Middle frontal gyrus (tissue), 1 donor: Measurements from ENCODE around the gene SUCLG2.
"Not testable (repeated sequence)": the region's sequence is repeated elsewhere in the genome, so short reads cannot be mapped to it uniquely, and the experiment has no call there.

ENCODE experiments used
- DNase-seq: peaks from one replicate; pipeline ENCODE4 v3.0.0-alpha.2; 2015; ENCODE audit warnings: low spot score; ENCODE audit errors: extremely low spot score

Gene SUCLG2

DNA sequence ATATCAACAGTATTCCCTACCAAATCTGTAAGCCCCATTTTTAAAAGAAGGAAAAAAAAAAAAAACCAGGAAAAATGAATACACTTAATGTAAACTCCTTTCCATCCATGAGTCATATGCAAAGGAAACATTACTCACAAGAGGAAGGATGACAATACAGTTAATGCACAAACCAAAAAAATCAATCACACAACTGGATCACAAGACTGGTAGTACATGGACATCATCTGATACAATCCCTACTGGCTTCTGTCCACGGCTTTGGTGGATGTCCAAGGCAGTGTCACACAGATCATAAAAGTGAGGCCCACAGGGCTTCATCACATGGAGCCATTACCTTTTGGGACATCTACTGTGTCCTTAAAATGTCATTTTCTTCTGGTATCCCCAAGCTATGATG, 44.0 kb downstream of the SUCLG2 start:
- DNase-seq, result no peak

DNA sequence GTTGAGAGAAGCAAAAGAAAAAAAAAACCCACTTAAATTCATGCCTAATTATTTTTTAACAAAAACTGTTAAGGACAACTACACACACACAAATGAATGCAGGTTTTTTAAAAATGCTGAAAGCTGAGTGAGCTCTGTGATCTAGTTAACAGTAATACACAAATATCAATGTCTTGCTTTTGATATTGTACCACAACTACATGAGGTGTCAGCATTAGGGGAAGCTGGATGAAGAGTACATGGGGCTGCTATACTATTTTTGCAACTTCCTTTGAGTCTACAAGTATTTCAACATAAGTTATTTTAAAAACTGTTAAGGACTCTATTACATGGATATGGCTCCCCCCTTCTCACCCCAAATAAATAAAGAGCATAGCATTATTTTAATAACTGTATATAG, 44.7 kb downstream of the SUCLG2 start:
- no peak for DNase-seq

DNA sequence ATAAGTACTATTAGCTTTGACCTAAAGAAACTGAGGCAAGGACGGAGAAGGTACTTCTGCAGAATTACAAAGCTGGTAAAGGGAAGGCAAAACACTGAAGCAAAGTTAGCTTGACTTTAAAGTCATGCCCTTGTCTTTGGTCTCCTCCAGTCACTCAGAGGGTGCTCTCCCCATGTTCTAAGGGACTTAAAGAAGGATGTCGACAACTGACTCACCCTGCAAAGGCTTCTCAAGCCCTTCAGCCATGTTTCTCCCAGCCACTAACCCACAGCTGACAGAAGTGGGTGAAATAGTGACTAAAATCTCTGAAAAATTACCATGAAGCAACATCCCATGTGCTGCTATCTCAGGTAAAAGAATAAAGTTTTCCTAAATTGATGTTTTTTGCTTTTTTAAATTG, 46.4 kb downstream of the SUCLG2 start:
- no peak for DNase-seq

DNA sequence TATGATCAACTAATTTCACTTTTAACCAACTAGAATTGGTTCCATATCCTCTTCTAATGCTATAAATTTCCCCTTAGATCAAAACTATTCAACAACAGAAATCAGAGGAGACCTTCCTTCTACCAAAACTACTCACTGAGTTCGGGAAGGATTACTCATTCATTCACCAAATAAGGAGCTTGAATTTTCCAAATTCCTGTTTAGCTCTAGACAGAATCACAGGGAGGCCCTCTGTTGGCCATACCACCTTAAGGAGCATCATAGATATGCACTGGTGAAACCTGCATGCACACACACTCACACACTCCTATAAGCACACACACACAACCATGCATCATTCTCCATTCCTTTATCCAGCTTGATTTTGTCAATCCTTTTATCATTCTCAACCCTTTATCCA, 49.0 kb downstream of the SUCLG2 start:
- no peak for DNase-seq

DNA sequence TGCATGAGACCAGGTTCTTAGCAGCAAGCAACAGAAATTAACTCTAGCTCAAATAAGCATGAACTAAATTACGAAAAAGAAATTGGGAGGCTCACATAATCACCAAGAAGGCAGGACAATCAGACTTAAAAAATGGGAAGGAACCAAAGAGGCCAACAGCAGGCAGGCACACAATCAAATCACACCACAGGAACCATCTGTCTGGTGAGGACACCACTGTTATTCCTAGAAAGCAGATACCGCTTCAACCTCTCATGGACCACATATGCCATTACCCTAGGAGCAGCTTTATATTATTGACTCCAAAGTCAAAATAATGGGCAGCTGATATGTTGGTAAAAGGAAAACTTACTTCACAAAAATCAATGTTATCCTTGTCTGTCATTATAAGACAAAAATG, 51.6 kb downstream of the SUCLG2 start:
- no peak for DNase-seq

DNA sequence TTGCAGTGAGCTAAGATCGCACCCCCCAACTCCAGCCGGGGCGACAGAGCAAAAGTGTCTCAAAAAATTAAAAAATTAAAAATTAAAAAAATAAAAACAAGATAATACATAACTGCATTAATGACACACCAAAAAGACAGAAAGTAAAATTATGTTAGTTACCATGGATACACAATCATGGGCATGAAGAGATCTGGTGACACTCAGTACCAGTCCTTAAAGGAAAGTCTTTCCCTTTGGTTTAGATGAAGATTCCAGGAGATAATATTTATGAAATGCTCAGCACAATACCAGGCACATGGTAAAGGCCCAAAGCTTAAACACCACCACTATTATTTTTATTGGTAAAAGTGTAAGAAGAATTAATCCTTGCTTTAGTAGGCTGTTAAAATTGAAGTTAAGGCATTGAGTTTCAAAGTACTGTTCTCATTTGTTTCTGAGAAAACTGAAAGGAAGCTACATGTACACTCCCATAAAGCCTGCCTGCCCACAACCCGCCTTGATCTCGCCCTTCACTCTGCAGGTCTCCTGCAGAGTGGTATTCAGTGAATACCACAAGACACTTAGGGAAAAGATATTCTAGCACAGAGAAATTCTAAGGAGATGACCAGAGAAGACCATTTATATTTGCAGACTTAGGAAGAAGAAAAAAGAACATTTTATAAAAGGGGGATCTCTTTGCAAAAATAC, 52.3 kb downstream of the SUCLG2 start:
- no peak for DNase-seq

DNA sequence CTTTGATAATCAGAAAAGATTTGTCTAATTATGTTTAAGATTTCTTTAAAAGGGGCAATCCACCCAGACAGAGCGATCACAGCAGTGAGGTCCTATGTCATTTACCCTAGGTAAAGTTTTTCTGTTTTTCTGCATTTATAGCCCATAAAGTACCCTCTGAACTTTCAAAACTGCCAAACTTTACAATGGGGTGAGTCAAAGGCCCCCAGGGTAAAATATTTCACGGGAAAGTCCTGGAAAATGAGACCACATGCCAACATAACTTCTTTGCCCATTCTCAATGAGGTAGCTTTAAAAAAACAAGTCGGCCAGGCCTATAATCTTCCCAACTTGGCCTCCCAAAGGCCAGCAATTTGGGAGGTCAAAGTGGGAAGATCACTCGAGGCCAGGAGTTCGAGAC, 53.0 kb downstream of the SUCLG2 start:
- DNase-seq, result no peak

DNA sequence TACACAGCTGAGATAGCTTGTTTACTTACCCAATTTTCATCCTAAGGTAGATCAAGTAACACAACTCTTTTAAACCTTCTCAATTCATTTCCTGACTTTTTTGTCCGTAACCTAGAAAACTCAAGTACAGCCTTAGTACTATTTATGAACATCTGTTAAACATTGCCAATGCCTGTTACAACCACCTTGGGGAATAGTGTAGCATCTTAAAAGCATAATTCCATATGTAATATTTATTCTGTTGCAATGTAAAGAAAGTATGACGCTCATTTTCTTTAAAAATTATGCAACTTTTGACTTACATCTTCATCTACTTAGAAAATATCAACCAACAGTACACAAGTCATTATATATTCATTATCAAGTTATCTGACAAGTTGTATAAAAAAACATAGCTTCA, 54.6 kb downstream of the SUCLG2 start:
- no peak for DNase-seq

DNA sequence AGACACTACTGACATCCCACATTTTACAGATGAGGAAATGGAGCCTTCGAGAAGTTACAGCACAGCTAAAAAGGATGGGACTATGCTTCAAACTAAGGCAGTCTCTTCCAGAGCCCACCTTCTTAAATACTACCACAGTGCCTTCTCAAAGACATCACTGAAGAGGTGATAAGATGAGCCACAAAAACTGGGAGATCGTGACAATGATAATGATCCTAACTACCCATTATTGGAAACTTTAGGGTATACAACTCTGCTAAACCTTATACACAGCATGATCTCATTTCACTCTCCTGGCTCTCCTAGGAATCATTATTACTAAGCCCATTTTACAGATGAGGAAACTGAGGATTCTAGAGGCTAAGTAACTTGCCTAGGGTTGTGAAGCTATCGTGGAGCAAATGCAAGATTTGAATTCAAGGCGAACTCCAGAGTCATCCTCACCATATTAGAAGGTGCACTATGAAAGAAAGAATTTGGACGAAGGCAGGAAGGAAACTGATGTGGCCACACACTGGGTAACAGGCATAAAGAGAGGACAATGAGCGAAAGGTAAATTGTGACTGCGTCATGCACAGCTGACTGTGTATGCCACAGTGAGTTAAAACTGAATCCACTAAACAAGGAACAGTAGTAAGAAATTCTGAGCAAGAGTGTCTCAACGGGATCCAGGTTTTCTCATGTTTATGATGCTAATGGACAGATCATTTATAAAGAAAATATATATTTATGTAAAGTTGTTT, 55.4 kb downstream of the SUCLG2 start:
- DNase-seq, result no peak

DNA sequence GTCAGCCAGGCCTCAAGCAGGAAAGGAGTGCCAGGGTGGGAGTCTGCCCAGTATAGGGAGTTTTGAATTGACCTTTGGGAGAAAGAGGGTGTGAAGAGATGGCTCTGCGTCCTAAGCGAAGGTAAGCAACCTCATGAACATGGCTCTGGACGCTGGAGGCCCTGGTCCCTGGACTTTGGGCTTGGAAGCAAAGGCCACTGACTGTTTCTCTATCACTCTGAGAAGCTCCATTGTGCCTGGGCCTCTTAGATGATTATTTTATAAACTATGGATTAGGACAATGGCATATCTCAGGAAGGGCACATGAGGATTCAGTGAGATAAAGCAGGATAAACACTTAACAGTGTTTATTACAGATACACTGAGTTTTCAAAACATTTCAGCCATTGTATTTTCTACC, 59.0 kb downstream of the SUCLG2 start:
- DNase-seq, result no peak

DNA sequence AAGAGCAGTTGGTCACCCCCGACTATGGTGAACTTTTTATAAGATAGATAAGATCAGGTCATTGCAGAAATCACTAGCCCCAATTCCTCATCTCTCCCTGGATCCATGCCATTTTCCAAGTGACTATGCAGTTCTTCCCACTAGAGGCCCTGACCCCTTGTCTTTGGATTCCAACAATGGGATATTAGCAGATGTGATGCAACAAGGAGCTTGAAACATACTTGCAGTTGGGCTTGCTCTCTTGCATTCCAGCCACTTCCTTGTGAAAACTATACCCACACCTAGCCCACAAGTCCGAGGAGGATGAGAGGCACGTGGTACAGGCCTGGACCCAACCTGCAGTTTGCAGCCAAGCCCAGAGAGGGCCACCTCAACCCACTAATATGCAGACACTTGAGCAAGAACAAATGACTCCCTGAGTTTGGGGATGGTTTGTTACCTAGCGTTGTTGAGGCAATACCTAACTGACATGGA, 60.6 kb downstream of the SUCLG2 start:
- no peak for DNase-seq

DNA sequence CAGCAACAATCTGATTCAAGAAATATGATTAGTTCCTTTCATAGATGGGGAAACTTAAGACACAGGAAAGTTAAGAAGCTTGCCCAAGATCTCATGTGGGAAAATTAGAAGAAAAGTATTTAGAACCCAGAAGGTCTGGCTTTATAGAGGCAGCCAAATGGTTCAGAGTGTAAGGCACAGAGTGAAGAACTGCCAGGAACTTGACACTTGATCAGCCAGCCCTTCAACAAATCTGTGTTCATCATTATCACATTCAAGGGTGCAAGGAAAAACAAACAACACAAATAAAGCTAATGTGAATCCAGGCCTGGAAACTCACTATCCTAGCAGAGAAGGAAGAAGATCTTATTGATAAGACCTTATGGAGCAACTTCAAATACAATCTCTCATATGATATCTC, 62.4 kb downstream of the SUCLG2 start:
- no peak for DNase-seq

DNA sequence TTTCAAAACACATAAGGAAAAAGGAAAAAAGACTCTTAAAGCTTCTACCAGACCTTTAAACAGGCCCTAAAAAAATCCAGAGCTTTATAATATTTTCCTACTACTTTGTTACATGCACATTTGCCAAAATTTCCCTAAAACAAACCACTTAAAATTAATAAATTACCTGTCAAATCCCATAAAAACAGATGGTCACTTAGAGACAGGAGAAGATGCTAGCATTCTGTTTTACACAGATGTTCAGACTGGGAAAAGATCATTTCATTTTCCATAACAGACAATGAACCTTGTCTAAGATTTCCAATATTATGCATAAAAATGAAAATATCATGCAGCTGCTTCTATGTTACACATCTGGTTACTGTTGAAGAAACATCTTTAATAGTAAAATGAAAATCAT, 66.6 kb downstream of the SUCLG2 start:
- DNase-seq, result no peak

DNA sequence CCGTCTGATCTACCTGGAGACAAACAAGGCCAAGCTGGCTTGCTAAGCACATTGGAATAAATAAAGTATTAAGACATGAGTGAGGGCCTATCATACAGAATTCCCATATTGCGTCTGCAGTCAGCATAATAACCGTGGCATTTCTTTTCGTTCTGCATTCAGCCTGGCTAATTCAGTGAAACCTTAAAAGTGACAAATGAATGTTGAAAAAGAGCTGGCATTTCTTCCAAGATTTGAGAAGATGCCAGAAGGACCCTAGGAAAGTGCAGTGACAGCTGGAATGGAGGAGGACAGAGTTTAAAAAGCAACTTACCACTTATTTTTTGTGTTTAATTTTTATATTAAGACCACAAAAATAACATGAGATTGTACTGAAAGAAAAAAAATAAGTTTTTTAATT, 67.1 kb downstream of the SUCLG2 start:
- no peak for DNase-seq

DNA sequence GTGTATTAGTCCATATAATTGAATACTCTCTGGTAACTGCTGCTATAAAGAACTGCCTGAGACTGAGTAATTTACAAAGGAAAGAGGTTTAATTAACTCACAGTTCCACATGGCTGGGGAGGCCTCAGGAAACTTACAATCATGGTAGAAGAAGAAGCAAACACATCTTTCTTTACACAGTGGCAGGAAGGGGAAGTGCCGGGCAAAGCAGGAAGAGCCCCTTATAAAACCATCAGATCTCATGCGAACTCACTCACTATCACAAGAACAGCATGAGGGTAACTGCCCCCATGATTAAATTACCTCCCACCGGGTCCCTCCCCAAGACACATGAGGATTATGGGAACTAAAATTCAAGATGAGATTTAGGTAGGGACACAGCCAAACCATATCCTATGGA, 69.8 kb downstream of the SUCLG2 start:
- not testable (repeated sequence) for DNase-seq

DNA sequence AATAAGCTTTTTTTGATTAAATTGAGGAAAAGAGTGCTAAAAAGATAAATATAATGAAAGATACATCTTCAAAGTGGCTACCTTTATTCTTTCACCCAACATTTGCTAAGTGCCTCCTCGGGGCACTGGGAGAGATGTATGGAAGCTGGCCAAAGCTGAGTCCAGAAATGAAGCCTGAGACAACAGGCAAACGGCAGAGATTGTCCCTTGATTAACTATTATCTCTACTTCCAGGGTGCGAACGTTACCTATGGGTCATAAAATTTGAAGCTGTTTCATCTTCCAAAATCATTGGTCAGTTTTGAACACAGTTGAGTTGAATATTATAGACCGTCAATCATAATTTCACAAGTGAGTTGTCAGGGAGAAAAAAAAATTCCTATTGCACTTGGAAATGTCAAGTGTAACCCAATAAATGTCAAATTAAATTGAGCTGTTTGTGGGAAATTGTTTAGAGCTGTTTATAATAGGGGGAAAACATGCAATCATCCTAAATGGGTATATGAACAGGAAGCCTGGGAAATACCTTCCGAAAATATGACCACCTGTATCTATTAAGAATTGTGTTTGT, 73.9 kb downstream of the SUCLG2 start:
- DNase-seq, result no peak

DNA sequence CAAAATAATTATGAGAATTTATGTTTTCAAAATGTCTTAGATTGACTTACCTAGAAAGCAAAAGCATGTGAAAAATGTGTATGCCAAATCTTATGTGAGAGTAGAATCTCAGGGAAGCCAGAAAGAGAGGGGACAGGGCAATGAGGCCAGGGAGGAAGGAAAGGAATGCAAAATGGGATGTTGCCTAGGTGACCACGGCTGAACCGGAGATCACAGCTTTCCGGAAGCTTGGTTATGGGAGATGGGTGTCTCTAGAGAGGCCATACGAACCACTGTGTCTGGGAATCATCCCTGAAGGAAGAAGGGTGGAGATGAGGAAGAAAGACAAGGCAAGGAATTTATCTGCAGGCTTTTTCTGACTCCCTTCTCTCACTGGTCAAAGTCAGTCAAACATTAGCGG, 76.0 kb downstream of the SUCLG2 start:
- DNase-seq, result no peak

DNA sequence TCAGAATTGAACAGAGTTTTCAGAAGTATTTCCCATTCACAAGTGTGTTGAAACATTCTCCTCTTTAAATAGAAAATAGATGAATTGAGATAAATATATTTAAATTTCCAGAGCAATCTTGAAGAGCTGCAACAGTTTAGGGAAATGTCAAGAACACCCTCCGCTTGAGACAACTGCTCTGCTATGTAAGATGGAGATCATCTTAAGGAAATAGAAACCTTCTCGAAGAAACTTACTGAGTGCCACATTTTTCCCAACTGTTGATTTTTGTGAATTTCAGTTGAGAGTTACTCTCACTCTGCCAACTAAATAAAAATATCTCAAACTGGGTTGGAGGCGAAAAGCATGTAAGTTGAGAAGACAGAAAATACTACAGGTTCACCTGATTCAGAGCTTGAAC, 78.0 kb downstream of the SUCLG2 start:
- no peak for DNase-seq

DNA sequence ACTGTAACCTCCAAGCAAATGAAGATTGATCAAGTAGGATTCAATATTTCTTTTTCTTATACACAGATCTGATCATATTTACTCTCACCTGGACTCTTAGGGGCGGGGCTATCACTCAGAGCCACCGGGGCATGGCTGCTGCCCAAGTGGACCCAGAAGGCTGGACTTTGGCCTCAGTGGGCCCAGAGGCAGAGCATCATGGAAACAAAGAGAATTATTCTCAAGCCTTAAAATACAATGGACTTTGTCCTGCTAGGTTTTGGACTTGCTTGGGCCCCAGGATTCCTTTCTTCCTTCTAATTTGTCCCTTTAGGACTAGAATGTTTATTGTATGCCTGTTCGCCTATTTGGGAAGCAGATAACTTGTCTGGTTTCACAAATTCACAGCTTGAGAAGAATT, 85.1 kb downstream of the SUCLG2 start:
- no peak for DNase-seq

DNA sequence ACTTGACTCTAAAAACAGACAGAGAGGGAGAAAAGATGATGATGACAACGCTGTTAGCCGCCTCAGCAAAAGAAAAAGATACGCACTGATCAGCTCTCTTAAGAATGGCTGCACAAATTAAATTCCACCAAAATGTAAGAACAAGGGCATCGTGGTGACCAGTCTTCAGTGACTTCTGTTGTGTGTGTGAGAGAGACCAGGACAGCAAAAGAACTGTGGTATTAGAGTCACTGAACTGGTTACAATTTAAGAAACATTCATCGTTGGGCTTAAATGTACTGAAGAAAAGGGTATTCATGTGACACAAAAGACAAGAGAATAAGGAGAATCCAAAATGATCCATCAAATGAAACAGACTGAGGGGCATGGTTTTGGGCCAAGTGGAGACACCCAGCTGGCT, 86.5 kb downstream of the SUCLG2 start:
- no peak for DNase-seq

DNA sequence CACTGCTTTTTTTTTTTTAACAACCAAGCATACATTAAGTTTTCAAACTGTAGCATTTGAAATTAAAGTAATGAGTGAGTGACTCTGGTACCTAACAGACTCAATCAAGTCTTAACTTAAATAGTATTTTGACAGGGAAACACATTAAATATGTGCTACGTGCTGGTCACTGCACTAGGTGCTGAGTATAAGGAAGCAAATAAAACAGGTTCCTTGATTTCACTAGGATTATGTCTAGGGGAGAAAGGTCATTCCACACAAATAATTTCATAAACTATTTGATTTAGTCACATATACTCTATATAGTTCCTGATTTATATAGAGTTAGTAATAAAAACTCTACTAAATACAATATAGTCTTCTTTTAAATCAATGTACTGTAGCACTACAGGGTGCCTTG, 89.4 kb downstream of the SUCLG2 start:
- no peak for DNase-seq

DNA sequence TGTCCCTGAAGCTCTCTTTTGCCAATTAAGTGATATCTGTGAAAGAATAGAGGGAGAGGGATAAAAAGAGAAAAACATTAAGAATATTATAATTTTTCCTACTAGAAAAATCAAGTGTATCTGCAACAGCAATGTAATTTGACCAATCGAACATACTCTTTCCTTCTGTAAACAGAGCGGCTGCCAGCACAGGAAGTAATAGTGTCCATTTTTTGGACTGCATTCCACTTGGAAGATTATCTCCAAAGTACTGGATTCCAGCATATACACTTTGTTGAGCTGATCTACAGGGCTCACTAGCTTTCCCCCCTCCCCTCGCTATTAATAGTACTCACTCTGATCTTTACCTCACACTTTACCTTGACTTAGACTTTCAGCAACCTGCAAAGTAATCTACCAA, 90.4 kb downstream of the SUCLG2 start:
- DNase-seq, result no peak
